Activated T-cell treated with anti-CD3 and anti-CD28 coated beads, Interleukin-2, amount 50 U/mL, for 24 hours (primary cell): ENCODE data around the gene MAST2.
A peak's percentile ranks its signal among the peaks of the same experiment; 100 is the strongest.
"Not testable (repeated sequence)": the region's sequence is repeated elsewhere in the genome, so short reads cannot be mapped to it uniquely, and the experiment has no call there.

ENCODE experiments used
- DNase-seq: peaks from one replicate; pipeline ENCODE4 v3.0.0-alpha.2; 2020
- H3K27ac Mint-ChIP-seq: 2 replicates; pipeline ENCODE4 v1.8.0; 2020; ENCODE audit warnings: mild to moderate bottlenecking, mixed read lengths
- H3K27me3 Mint-ChIP-seq: 2 replicates; pipeline ENCODE4 v1.8.0; 2020; ENCODE audit warnings: mixed read lengths
- H3K36me3 Mint-ChIP-seq: 2 replicates; pipeline ENCODE4 v1.8.0; 2020; ENCODE audit warnings: low read depth, mixed read lengths
- H3K4me1 Mint-ChIP-seq: 2 replicates; pipeline ENCODE4 v1.8.0; 2020; ENCODE audit warnings: low read depth, mixed read lengths
- H3K4me3 Mint-ChIP-seq: 2 replicates; pipeline ENCODE4 v1.8.0; 2020; ENCODE audit warnings: mild to moderate bottlenecking, moderate library complexity, mixed read lengths
- H3K9me3 Mint-ChIP-seq: 2 replicates; pipeline ENCODE4 v1.8.0; 2020; ENCODE audit warnings: mixed read lengths

The MAST2 gene

DNA sequence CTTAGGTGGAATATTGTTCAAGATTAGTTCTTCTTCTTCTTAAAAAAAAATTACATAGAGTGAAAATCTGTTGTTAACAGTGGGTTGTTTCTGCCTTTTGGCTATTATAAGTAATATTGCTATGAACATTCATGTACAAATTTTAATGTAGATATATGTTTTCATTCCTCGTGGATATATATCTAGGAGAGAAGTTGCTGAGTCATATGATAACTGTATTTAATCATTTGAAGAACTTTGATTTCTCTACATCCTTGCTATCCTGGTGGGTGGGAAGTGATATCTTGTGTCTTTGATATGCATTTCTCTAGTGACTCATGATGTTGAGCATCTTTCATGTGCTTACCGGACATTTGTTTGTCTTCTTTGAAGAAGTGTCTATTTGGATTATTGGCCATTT is 29.9 kb downstream of the MAST2 start:
- Mint-ChIP-seq H3K4me3 (no peak overlapping the region), H3K27ac (no peak overlapping the region), H3K9me3 (no peaks in the 10 kb centered on the region), H3K4me1 (peaks cover 5% of the 10 kb centered on the region), H3K36me3 (peaks cover 46% of the 10 kb centered on the region), H3K27me3 (no peaks in the 10 kb centered on the region)
- no peak for DNase-seq

DNA sequence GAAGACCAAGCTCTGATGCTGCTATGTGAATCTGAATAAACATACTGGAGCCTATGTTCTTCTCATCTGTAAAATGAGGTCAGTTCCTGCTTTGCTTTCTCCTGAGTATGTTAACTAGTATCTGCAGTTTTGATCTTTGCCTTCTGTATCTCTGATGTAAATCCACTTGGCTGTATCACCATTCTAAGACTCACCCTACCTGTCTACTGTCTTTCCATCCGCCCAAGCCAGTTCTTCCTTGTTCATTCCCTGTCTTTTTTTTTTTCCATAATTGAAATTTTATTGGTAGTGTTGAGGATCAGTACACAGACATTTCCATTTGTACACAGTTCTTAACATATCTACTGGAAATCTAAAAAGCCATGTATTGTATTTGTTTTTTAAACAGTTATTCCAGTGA is 31.3 kb downstream of the MAST2 start:
- Mint-ChIP-seq H3K9me3 (no peaks in the 10 kb centered on the region), H3K27ac (no peak overlapping the region)
- DNase-seq = no peak

DNA sequence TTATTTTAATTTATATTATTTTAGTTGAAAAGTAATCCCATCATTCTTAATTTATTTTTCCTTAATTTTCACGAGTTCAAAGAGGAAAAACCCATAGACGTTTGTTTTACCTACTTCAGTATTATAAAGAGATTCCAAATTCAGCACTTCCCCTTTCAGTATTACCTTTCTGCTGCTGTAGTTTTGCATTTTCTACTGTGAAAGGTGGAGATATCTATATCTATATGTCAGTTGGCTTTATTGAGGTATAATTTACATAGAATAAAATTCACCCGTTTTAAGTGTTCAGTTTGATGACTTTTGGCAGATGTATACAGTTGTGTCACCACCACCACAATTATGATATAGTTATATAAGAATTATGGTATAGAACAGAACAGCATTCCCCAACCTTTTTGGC is 33.0 kb downstream of the MAST2 start:
- Mint-ChIP-seq H3K4me1 (peaks cover 5% of the 10 kb centered on the region), H3K36me3 (peaks cover 36% of the 10 kb centered on the region), H3K27ac (no peak overlapping the region), H3K9me3 (no peaks in the 10 kb centered on the region), H3K4me3 (no peak overlapping the region), H3K27me3 (no peaks in the 10 kb centered on the region)
- DNase-seq = no peak

More for the DNA sequence above, 31.3 kb downstream of the MAST2 start:
- peaks cover 45% of the 10 kb centered on the region for H3K36me3 Mint-ChIP-seq
- H3K4me1 Mint-ChIP-seq = peaks cover 5% of the 10 kb centered on the region
- no peaks in the 10 kb centered on the region for H3K27me3 Mint-ChIP-seq
- no peak overlapping the region for H3K4me3 Mint-ChIP-seq

DNA sequence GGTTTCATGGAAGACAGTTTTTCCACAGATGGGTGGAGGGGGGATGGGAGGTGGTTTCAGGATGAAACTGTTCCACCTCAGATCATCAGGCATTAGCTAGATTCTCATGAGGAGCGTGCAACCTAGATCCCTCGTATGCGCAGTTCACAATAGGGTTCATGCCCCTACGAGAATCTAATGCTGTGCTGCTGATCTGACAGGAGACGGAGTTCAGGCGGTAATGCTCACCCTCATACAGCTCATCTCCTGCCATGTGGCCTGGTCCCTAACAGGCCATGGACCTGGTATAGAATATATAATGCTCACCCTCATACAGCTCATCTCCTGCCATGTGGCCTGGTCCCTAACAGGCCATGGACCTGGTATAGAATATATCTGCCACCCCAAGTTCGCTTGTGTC is 33.4 kb downstream of the MAST2 start:
- not testable (repeated sequence) for H3K4me1 Mint-ChIP-seq, H3K4me3 Mint-ChIP-seq, H3K27me3 Mint-ChIP-seq, DNase-seq, H3K27ac Mint-ChIP-seq, H3K9me3 Mint-ChIP-seq
- peaks cover 32% of the 10 kb centered on the region for H3K36me3 Mint-ChIP-seq

DNA sequence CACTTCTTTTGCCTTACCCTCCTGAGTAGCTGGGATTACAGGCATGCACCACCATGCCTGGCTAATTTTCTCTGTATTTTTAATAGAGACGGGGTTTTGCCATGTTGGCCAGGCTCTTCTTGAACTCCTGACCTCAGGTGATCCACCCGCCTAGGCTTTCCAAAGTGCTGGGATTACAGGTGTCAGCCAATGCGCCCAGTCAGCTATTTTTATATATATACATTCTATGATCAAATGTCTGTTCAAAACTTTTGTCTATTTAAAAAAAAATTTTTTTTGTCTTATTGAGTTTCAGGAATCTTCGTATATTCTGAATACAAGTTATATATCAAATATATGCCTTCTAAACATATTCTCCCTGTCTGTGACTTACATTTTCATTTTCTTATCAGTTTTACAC is 34.9 kb downstream of the MAST2 start:
- not testable (repeated sequence) for H3K4me3 Mint-ChIP-seq, H3K27ac Mint-ChIP-seq, DNase-seq, H3K9me3 Mint-ChIP-seq, H3K27me3 Mint-ChIP-seq
- H3K36me3 Mint-ChIP-seq = peaks cover 23% of the 10 kb centered on the region
- peaks cover 11% of the 10 kb centered on the region for H3K4me1 Mint-ChIP-seq

DNA sequence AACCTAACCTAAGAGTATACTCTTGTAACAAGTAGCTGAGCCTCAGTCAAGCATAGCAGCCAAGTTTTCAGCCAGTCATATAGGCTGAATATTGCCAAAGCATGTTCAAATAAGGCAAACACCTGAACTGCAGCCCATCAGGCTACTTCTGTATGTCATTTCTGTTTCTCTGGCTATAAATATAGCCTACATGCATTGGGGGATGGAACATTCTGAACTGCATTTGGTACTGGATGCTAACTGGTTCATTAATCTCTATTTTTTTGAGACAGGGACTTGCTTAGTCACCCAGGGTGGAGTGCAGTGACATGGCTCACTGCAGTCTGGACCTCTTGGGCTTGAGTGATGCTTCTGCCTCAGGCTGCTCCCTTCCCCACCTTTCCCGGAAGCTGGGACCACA is 37.3 kb downstream of the MAST2 start:
- no peak for DNase-seq
- Mint-ChIP-seq H3K36me3 (peaks cover 13% of the 10 kb centered on the region), H3K27me3 (no peaks in the 10 kb centered on the region), H3K4me3 (no peak overlapping the region), H3K27ac (no peak overlapping the region), H3K9me3 (no peaks in the 10 kb centered on the region), H3K4me1 (peaks cover 14% of the 10 kb centered on the region)

DNA sequence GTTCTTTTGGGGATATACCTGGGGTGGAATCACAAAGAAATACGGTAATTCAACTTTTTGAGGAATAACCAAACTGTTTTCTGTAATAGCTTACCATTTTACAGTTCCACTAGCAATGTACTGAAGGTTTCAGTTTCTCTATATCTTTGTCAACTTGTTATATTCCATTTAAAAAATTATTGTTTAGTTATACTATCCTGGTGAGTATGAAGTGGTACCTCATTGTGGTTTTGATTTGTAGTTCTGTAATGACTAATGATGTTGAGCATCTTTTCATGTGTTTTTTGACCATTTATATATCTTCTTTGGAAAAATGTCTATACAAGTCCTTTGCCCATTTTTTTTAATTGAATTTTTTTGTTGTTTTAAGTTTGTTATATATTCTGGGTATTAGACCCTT is 39.4 kb downstream of the MAST2 start:
- Mint-ChIP-seq H3K4me1 (peaks cover 14% of the 10 kb centered on the region), H3K27me3 (no peaks in the 10 kb centered on the region), H3K4me3 (no peak overlapping the region), H3K27ac (peak overlapping the region; percentile 14), H3K36me3 (peaks cover 9% of the 10 kb centered on the region), H3K9me3 (no peaks in the 10 kb centered on the region)
- no peak for DNase-seq

DNA sequence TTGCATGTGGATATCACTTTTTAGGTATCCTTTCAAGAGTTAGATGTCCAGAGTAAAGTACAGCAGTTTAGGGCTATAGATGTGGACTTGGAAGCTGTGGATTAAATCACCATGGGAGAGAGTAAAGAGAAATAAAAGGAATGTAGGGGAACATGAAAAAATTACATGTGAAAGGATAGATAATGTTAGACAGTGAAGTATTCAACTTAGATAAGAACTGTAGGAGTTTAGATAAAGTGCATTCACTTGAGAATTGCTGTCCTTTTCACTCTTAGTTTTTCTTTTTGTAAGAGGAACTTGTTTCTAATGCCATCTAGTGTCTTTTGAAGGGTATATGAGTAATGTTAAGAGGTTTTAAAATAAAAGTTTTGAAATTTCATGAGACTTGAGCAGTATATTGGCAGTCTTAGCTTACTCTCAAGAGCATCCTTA is 40.1 kb downstream of the MAST2 start:
- Mint-ChIP-seq H3K9me3 (no peaks in the 10 kb centered on the region), H3K4me1 (peaks cover 14% of the 10 kb centered on the region), H3K36me3 (peaks cover 9% of the 10 kb centered on the region), H3K27me3 (no peaks in the 10 kb centered on the region), H3K27ac (peak overlapping the region; percentile 14), H3K4me3 (no peak overlapping the region)
- no peak for DNase-seq

DNA sequence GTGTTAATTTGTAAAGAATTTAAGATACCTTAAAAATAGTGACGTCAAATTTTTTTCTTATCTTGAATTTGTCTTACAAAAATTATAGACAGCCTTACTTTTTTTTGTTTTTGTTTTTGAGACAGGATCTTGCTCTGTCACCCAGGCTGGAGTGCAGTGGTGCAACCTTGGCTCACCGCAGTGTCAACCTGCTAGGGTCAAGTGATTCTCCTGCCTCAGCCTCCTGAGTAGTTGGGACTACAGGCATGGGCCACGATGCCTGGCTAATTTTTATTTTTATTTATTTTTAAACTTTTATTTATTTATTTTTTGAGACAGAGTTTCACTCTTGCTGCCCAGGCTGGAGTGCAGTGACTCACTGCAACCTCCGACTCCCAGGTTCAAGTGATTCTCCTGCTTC is 40.6 kb downstream of the MAST2 start:
- not testable (repeated sequence) for H3K27me3 Mint-ChIP-seq, DNase-seq, H3K36me3 Mint-ChIP-seq, H3K4me3 Mint-ChIP-seq, H3K9me3 Mint-ChIP-seq, H3K27ac Mint-ChIP-seq
- H3K4me1 Mint-ChIP-seq = peaks cover 14% of the 10 kb centered on the region

DNA sequence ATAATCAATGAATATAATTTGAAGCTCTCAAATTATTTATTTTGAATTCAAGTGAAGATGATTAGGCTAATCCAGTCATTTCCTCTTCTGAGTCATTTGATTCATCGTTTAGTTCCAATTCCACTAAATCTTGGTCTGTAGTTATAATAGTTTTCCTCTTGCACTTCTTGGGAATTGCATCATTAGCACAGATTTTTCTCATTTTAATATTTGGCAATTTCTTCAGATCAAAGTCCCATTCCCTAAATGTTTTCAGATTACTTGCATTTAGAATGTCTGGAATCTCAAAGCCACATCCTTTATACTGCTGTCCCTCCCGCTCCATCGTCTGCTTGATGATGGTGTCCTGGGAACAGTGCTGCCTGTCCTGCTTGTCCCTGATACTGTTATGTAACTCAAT is 43.5 kb downstream of the MAST2 start:
- DNase-seq = no peak

DNA sequence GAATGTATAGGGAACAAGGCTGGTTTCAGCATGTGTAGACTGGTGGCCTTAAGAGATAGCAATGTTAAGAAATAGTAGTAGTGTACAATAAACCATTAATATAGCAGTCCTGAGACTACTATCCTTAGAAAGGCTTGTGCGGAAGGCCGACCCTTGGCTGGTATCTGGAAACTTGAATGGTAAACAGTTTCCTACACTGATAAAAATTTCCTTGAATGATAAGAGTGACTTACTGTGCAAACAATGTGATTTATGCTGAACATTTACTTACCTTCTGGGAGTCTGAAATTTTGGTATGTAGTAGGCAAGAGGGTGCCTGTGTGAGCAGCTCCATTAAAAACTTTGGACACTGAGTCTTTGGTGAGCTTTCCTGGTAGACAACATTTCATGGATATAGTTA is 44.7 kb downstream of the MAST2 start:
- H3K27me3 Mint-ChIP-seq = no peaks in the 10 kb centered on the region
- peaks cover 21% of the 10 kb centered on the region for H3K9me3 Mint-ChIP-seq
- no peak overlapping the region for H3K27ac Mint-ChIP-seq
- H3K36me3 Mint-ChIP-seq = peaks cover 16% of the 10 kb centered on the region
- no peak overlapping the region for H3K4me3 Mint-ChIP-seq
- no peak for DNase-seq
- peaks cover 6% of the 10 kb centered on the region for H3K4me1 Mint-ChIP-seq

More for the DNA sequence above, 43.5 kb downstream of the MAST2 start:
- Mint-ChIP-seq H3K27ac (no peak overlapping the region), H3K4me3 (no peak overlapping the region), H3K27me3 (no peaks in the 10 kb centered on the region), H3K36me3 (peaks cover 16% of the 10 kb centered on the region), H3K9me3 (peaks cover 21% of the 10 kb centered on the region), H3K4me1 (peaks cover 14% of the 10 kb centered on the region)

DNA sequence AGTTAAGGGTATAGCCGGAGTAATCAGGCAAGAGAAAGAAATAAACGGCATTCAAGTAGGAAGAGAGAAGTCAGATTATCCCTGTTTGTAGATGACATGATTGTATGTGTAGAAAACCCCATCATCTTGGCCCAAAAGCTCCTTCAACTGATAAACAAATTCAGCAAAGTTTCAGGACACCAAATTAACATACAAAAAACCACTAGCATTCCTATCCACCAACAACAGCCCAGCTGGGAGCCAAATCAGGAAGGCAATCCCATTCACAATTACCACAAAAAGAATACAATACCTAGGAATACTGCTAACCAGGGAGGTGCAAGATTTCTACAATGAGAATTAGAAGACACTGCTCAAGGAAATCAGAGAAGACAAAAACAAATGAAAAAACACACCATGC is 45.3 kb downstream of the MAST2 start:
- H3K36me3 Mint-ChIP-seq = peaks cover 16% of the 10 kb centered on the region
- no peaks in the 10 kb centered on the region for H3K27me3 Mint-ChIP-seq
- H3K4me3 Mint-ChIP-seq = no peak overlapping the region
- H3K27ac Mint-ChIP-seq = no peak overlapping the region
- H3K9me3 Mint-ChIP-seq = peaks cover 21% of the 10 kb centered on the region
- H3K4me1 Mint-ChIP-seq = peaks cover under 1% of the 10 kb centered on the region
- DNase-seq = no peak

DNA sequence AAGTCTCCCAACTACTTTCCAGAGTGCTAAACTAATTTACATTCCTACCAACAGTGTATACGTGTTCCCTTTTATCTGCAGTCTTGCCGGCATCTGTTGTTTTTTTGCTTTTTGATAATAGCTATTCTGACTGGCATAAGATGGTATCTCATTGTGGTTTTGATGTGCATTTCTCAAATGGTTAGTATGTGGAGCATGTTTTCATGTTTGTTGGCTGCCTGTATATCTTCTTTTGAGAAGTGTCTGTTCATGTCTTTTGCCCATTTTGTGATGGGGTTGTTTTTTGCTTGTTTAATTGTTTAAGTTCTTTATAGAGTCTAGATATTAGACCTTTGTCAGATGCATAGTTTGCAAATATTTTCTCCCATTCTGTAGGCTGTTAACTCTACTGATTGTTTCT is 46.6 kb downstream of the MAST2 start:
- Mint-ChIP-seq H3K4me3 (no peak overlapping the region), H3K27me3 (no peaks in the 10 kb centered on the region), H3K27ac (no peak overlapping the region), H3K36me3 (peaks cover 16% of the 10 kb centered on the region), H3K9me3 (peaks cover 21% of the 10 kb centered on the region), H3K4me1 (no peaks in the 10 kb centered on the region)
- no peak for DNase-seq

DNA sequence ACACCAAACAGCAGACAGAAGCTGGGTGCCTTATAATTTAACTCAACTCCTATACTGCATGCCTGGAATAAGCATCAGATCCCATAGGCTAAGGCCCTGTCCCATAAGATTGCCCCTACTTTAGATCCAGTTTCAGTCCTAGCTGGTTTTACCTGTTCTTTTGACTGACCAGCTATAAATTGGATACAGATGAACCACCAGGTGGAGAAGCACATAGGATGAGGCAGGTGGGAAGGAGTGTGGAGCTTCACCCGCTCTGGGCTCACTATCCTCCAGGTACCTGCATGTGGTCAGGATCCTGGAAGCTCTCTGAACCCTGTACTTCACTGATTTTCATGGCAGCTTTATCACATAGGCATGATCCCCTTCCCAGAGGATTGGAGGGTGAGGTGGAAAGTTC is 51.3 kb downstream of the MAST2 start:
- peaks cover 13% of the 10 kb centered on the region for H3K9me3 Mint-ChIP-seq
- peaks cover 13% of the 10 kb centered on the region for H3K36me3 Mint-ChIP-seq
- H3K27ac Mint-ChIP-seq = no peak overlapping the region
- DNase-seq = no peak
- H3K4me1 Mint-ChIP-seq = no peaks in the 10 kb centered on the region
- H3K27me3 Mint-ChIP-seq = no peaks in the 10 kb centered on the region
- H3K4me3 Mint-ChIP-seq = no peak overlapping the region

DNA sequence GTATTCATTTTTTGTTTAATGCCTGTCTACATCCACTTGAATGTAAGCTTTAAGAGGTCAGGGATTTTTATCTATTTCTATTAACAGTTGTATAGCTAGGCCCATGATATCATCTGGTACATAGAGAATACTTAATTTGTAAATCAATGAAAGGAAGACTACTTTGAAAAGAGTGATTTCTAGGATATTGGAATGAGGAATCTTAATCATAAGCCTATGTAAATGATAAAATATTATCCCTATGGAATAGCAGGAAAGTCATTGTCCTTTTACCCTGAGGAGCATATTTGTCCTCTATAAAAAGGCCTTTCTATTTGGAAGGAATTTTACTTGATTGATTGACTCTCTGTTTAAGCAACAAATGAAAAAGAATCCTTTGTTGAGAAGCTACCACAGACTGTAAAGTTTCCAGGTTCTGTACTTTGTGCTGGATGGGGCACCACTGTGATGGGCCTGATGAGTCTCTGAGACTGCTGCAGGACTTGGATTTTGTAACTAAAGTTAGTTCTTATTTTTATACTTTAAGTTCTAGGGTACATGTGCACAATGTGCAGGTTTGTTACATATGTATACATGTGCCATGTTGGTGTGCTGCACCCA is 53.8 kb downstream of the MAST2 start:
- Mint-ChIP-seq H3K9me3 (no peaks in the 10 kb centered on the region), H3K27ac (no peak overlapping the region), H3K27me3 (no peaks in the 10 kb centered on the region), H3K4me3 (no peak overlapping the region), H3K4me1 (peaks cover 11% of the 10 kb centered on the region), H3K36me3 (peaks cover 3% of the 10 kb centered on the region)
- DNase-seq = no peak
